Keratinocyte (primary cell): ENCODE measurements around the gene BLCAP. TPM values are rescaled to one million over a fixed set of nuclear protein-coding genes. Genes with fewer than 3 reads are reported as not detected.

Experiments used
- DNase-seq: peaks from one replicate; pipeline ENCODE4 v3.0.0-alpha.2; 2011; ENCODE audit warnings: low read depth, missing footprints, low spot score
- FAIRE-seq: peaks from 2 replicates; lab custom pipeline; 2011; peaks lifted over from hg19 to GRCh38; lab: Jason Lieb, UNC
- H2AFZ ChIP-seq: 2 replicates; pipeline ENCODE4 v1.6.0; 2012; ENCODE audit warnings: low read length, control low read depth, inconsistent platforms; ENCODE audit not compliant: control insufficient read depth
- H3K27ac ChIP-seq: 2 replicates; pipeline ENCODE4 v1.5.1; 2011; ENCODE audit warnings: low read length; ENCODE audit not compliant: control insufficient read depth, insufficient read depth
- H3K27me3 ChIP-seq: 3 replicates; pipeline ENCODE4 v1.6.0; 2011; ENCODE audit warnings: low read length; ENCODE audit not compliant: control insufficient read depth, insufficient read depth; ENCODE audit errors: extremely low read depth
- H3K36me3 ChIP-seq, 2 experiments: 2 replicates in 1 of 2; 3 replicates in 1 of 2; pipeline ENCODE4 v1.5.1; 2011; ENCODE audit warnings: low read length in 2 of 2, mild to moderate bottlenecking in 1 of 2; ENCODE audit not compliant: control insufficient read depth in 2 of 2, insufficient read depth in 2 of 2; ENCODE audit errors: extremely low read depth in 1 of 2
- H3K4me1 ChIP-seq: 3 replicates; pipeline ENCODE4 v1.5.1; 2011; ENCODE audit warnings: low read length; ENCODE audit not compliant: control insufficient read depth, insufficient read depth; ENCODE audit errors: extremely low read depth
- H3K4me2 ChIP-seq: 3 replicates; pipeline ENCODE4 v1.6.0; 2011; ENCODE audit warnings: low read depth, low read length; ENCODE audit not compliant: control insufficient read depth, insufficient read depth; ENCODE audit errors: extremely low read depth
- H3K4me3 ChIP-seq, 3 experiments: fragments of 200-600 bp in 1 of 3; sonication (generic) in 1 of 3; 2 replicates in 2 of 3; 3 replicates in 1 of 3; pipeline ENCODE4 v1.5.1; 2011 to 2016; ENCODE audit warnings: low read length in 3 of 3, mild to moderate bottlenecking in 3 of 3, control low read depth in 2 of 3, inconsistent platforms in 1 of 3, low read depth in 1 of 3, mixed read lengths in 1 of 3, mixed run types in 1 of 3, moderate library complexity in 1 of 3; ENCODE audit not compliant: control insufficient read depth in 2 of 3, insufficient read depth in 2 of 3; ENCODE audit errors: extremely low read depth in 1 of 3
- H3K79me2 ChIP-seq: 2 replicates; pipeline ENCODE4 v1.6.0; 2012; ENCODE audit warnings: low read length; ENCODE audit not compliant: control insufficient read depth, insufficient read depth
- H3K9ac ChIP-seq: 3 replicates; pipeline ENCODE4 v1.6.0; 2011; ENCODE audit warnings: low read length; ENCODE audit not compliant: control insufficient read depth, insufficient read depth; ENCODE audit errors: extremely low read depth
- H3K9me1 ChIP-seq: 3 replicates; pipeline ENCODE4 v1.6.0; 2011; ENCODE audit warnings: low read length; ENCODE audit not compliant: control insufficient read depth, insufficient read depth; ENCODE audit errors: extremely low read depth
- H3K9me3 ChIP-seq: 2 replicates; pipeline ENCODE4 v1.5.1; 2012; ENCODE audit warnings: low read depth, low read length; ENCODE audit not compliant: control insufficient read depth
- H4K20me1 ChIP-seq: 3 replicates; pipeline ENCODE4 v1.6.0; 2011; ENCODE audit warnings: low read length; ENCODE audit not compliant: control insufficient read depth, insufficient read depth; ENCODE audit errors: extremely low read depth
- CTCF ChIP-seq, 3 experiments: IDR thresholded peaks in 1 of 3; conservative IDR thresholded peaks in 1 of 3; optimal IDR thresholded peaks in 1 of 3; 2 replicates in 2 of 3; 3 replicates in 1 of 3; pipeline versions ENCODE3 to v1.5.1; 2011; ENCODE audit warnings: low read length in 3 of 3, mild to moderate bottlenecking in 3 of 3, moderate library complexity in 2 of 3, control low read depth in 1 of 3, inconsistent platforms in 1 of 3; ENCODE audit not compliant: insufficient read depth in 2 of 3; ENCODE audit errors: extremely low read depth in 1 of 3
- EZH2 ChIP-seq: IDR thresholded peaks from one replicate; pipeline ENCODE4 v1.6.1; 2012; ENCODE audit warnings: inconsistent platforms, mild to moderate bottlenecking, low read length, moderate library complexity
- dilution Hi-C: fragments of 300-500 bp; cut with MboI; formaldehyde crosslinking; loops from one replicate; pipeline ENCODE4 v1.7.0; 2020; ENCODE audit warnings: low sequenced_read_pairs; ENCODE audit not compliant: extremely low pct_ligation_motif_present
- polyA plus RNA-seq, 5 experiments: library from polyadenylated mRNA; depleted of rRNA in 3 of 5; stranded (reverse) in 3 of 5; stranded (forward) in 1 of 5; unstranded in 1 of 5; fragments of >200 nt; gene quantifications; 1 replicate in 1 of 5; 2 replicates in 3 of 5; 3 replicates in 1 of 5; pipeline versions ENCODE4 v1.2.1 to v1.2.3, GENCODE V29; 2011 to 2012; ENCODE audit warnings: missing spikeins in 2 of 5, low read depth in 1 of 5, low replicate concordance in 1 of 5

Gene BLCAP
- polyA plus RNA-seq, 1 donor (not counting 4 experiments of a cell fraction or from before 2014, with no cell fraction given) = 209 TPM

- no peak overlapping the region for H2AFZ ChIP-seq
These were observed 638 bp downstream of the BLCAP start for GRCh38 chr20:37526839-37527637.

GRCh38 chr20:37526238-37526838 is 1.3 kb downstream of the BLCAP start:
- TF ChIP-seq CTCF (optimal IDR thresholded peaks at IDR 0.05 in 1 of 3, IDR thresholded peaks at IDR 0.05 in 1 of 3, conservative IDR thresholded peaks at IDR 0.05 in 1 of 3; ENCODE audit: extremely low read depth in 1 of 3, insufficient read depth in 2 of 3, low read length in 3 of 3) (no peak), EZH2 (no peak)
- H2AFZ ChIP-seq = no peak overlapping the region
- peak; percentile 85 for DNase-seq

More at GRCh38 chr20:37526839-37527637, 638 bp downstream of the BLCAP start:
- Histone ChIP-seq H3K4me3 (peak overlapping the region; percentile 88 to 94 (median 92)), H3K79me2 (peaks cover 51% of the 10 kb centered on the region), H3K9me3 (no peaks in the 10 kb centered on the region), H4K20me1 (peaks cover 32% of the 10 kb centered on the region), H3K27me3 (no peaks in the 10 kb centered on the region), H3K36me3 (peaks cover 3 to 7% of the 10 kb centered on the region in 2 experiments), H3K4me1 (peaks cover 47% of the 10 kb centered on the region), H3K9ac (peak overlapping the region; percentile 94), H3K27ac (peak overlapping the region; percentile 98), H3K4me2 (peak overlapping the region; percentile 95), H3K9me1 (peaks cover 17% of the 10 kb centered on the region)
- TF ChIP-seq EZH2 (no peak), CTCF (optimal IDR thresholded peaks at IDR 0.05 in 1 of 3, IDR thresholded peaks at IDR 0.05 in 1 of 3, conservative IDR thresholded peaks at IDR 0.05 in 1 of 3; ENCODE audit: extremely low read depth in 1 of 3, insufficient read depth in 2 of 3, low read length in 3 of 3) (no peak)
- DNase-seq (no peak), FAIRE-seq (no peak)
- dilution Hi-C loops = no loop called here

More at GRCh38 chr20:37526238-37526838, 1.3 kb downstream of the BLCAP start:
- Histone ChIP-seq H3K4me1 (peaks cover 51% of the 10 kb centered on the region), H3K9ac (peak overlapping the region; percentile 94), H3K9me3 (no peaks in the 10 kb centered on the region), H3K27ac (peak overlapping the region; percentile 98), H3K79me2 (peaks cover 57% of the 10 kb centered on the region), H3K27me3 (no peaks in the 10 kb centered on the region), H4K20me1 (peaks cover 37% of the 10 kb centered on the region), H3K4me3 (peak overlapping the region; percentile 88 to 94 (median 92)), H3K36me3 (peaks cover 3 to 7% of the 10 kb centered on the region in 2 experiments), H3K4me2 (peak overlapping the region; percentile 95), H3K9me1 (peaks cover 17% of the 10 kb centered on the region)
- dilution Hi-C loops = no loop called here
- peak; percentile 86 for FAIRE-seq
